SK-N-SH (cell line): Measurements from ENCODE around the gene MOCS2.

Source experiments
- EP300 ChIP-seq, 2 experiments: IDR thresholded peaks; 2 replicates each; pipeline versions ENCODE4 v1.4.0 to v1.6.1; 2012; ENCODE audit warnings: borderline replicate concordance in 1 of 2, low read depth in 1 of 2, low read length in 1 of 2
- EZH2phosphoT487 ChIP-seq: fragments of 200-600 bp; sonication (generic); IDR thresholded peaks from 2 replicates; pipeline ENCODE4 v1.6.1; 2017; ENCODE audit warnings: low read depth, mixed run types, mild to moderate bottlenecking, antibody characterized with exemption, moderate library complexity, borderline replicate concordance
- GABPA ChIP-seq: IDR thresholded peaks from 2 replicates; pipeline ENCODE4 v1.4.0; 2012; ENCODE audit warnings: low read depth, mild to moderate bottlenecking
- JUND ChIP-seq: IDR thresholded peaks from 2 replicates; pipeline ENCODE4 v1.4.0; 2012
- MXI1 ChIP-seq: IDR thresholded peaks from 2 replicates; pipeline ENCODE4 v1.6.1; 2012; ENCODE audit warnings: mild to moderate bottlenecking, low read depth, low read length, improper control_type of control experiment
- RCOR1 ChIP-seq: fragments of 150-350 bp; IDR thresholded peaks from 2 replicates; pipeline ENCODE4 v1.6.1; 2017; ENCODE audit warnings: antibody characterized with exemption, low read length
- TEAD4 ChIP-seq: IDR thresholded peaks from 2 replicates; pipeline ENCODE4 v1.4.0; 2012; ENCODE audit warnings: mild to moderate bottlenecking, borderline replicate concordance; ENCODE audit not compliant: insufficient read depth
- TF ChIP-seq, protein P1 (sequence below): fragments of 200-600 bp; sonication (generic); IDR thresholded peaks from 2 replicates; pipeline ENCODE4 v1.6.1; 2017; ENCODE audit warnings: antibody characterized with exemption, mild to moderate bottlenecking, moderate library complexity
- TF ChIP-seq, protein P2 (sequence below): IDR thresholded peaks from 2 replicates; pipeline ENCODE4 v1.4.0; 2012; ENCODE audit warnings: low read depth
- TF ChIP-seq, protein P3 (sequence below): IDR thresholded peaks from 2 replicates; pipeline ENCODE4 v1.6.1; 2012; ENCODE audit warnings: mild to moderate bottlenecking, low read depth, low read length, moderate library complexity

DNA sequence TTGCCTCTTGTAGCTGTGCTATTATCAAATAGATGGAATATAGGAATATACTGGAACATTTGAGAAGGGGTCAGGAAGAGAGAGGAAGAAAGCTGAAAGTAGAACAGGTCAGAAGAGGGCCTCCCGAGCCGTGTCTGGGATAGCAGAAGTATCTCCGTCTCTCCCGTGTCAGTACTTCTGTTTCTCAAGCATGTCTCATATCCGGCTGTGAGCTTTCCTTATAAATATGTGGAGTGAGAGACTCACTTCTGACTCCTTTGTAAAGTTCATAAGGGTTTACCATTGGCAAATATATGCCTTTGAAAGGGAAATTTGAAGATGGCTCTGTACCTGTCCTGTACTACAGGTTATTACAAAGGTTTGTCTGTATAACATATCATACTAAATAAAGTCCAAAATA is 50.3 kb downstream of the MOCS2 start:
- no peak for TF ChIP-seq EZH2phosphoT487
- TF ChIP-seq, protein P1, sequence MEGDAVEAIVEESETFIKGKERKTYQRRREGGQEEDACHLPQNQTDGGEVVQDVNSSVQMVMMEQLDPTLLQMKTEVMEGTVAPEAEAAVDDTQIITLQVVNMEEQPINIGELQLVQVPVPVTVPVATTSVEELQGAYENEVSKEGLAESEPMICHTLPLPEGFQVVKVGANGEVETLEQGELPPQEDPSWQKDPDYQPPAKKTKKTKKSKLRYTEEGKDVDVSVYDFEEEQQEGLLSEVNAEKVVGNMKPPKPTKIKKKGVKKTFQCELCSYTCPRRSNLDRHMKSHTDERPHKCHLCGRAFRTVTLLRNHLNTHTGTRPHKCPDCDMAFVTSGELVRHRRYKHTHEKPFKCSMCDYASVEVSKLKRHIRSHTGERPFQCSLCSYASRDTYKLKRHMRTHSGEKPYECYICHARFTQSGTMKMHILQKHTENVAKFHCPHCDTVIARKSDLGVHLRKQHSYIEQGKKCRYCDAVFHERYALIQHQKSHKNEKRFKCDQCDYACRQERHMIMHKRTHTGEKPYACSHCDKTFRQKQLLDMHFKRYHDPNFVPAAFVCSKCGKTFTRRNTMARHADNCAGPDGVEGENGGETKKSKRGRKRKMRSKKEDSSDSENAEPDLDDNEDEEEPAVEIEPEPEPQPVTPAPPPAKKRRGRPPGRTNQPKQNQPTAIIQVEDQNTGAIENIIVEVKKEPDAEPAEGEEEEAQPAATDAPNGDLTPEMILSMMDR: no peak
- no peak for TF ChIP-seq EP300 (IDR thresholded peaks at IDR 0.05; ENCODE audit: borderline replicate concordance in 1 of 2, low read depth in 1 of 2, low read length in 1 of 2)
- no peak for TF ChIP-seq MXI1
- no peak for TF ChIP-seq GABPA
- TF ChIP-seq, protein P2, sequence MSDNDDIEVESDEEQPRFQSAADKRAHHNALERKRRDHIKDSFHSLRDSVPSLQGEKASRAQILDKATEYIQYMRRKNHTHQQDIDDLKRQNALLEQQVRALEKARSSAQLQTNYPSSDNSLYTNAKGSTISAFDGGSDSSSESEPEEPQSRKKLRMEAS: no peak
- no peak for TF ChIP-seq JUND
- TF ChIP-seq TEAD4: no peak
- TF ChIP-seq RCOR1: no peak
- TF ChIP-seq, protein P3, sequence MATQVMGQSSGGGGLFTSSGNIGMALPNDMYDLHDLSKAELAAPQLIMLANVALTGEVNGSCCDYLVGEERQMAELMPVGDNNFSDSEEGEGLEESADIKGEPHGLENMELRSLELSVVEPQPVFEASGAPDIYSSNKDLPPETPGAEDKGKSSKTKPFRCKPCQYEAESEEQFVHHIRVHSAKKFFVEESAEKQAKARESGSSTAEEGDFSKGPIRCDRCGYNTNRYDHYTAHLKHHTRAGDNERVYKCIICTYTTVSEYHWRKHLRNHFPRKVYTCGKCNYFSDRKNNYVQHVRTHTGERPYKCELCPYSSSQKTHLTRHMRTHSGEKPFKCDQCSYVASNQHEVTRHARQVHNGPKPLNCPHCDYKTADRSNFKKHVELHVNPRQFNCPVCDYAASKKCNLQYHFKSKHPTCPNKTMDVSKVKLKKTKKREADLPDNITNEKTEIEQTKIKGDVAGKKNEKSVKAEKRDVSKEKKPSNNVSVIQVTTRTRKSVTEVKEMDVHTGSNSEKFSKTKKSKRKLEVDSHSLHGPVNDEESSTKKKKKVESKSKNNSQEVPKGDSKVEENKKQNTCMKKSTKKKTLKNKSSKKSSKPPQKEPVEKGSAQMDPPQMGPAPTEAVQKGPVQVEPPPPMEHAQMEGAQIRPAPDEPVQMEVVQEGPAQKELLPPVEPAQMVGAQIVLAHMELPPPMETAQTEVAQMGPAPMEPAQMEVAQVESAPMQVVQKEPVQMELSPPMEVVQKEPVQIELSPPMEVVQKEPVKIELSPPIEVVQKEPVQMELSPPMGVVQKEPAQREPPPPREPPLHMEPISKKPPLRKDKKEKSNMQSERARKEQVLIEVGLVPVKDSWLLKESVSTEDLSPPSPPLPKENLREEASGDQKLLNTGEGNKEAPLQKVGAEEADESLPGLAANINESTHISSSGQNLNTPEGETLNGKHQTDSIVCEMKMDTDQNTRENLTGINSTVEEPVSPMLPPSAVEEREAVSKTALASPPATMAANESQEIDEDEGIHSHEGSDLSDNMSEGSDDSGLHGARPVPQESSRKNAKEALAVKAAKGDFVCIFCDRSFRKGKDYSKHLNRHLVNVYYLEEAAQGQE: no peak
